Panc1 (cell line): ENCODE results near the gene CDH13. TPM values are rescaled to one million over a fixed set of nuclear protein-coding genes. Genes with fewer than 3 reads are reported as not detected.

Experiments used
- ATAC-seq: fragments of 200-7000 bp; cut with Tn5 transposase; 2 replicates; pipeline ENCODE4 v1.9.1; 2020; ENCODE audit warnings: mild to moderate bottlenecking, moderate library complexity
- BruUV-seq: library from RNA; stranded (reverse); fragments of 400-500 nt; replicated peaks from 2 replicates; lab custom pipeline; 2021; lab: Mats Ljungman, UMichigan
- CTCF ChIA-PET: fragments of 300-600 bp; sonication (Branson Sonifier 250); formaldehyde crosslinking; loops from one replicate; lab custom pipeline; 2022; ENCODE audit warnings: antibody characterized with exemption; lab: Charles Lee
- POLR2A ChIA-PET: fragments of 300-600 bp; sonication (Branson Sonifier 250); formaldehyde crosslinking; loops from one replicate; lab custom pipeline; 2022; ENCODE audit warnings: antibody characterized with exemption; lab: Charles Lee
- DNase-seq: peaks from one replicate; pipeline ENCODE4 v3.0.0-alpha.2; 2010; ENCODE audit warnings: low read depth, low spot score
- H3K27ac ChIP-seq: 2 replicates; pipeline ENCODE4 v1.5.1; 2011; ENCODE audit warnings: mild to moderate bottlenecking, low read length, inconsistent platforms
- H3K27me3 ChIP-seq: fragments of 200-500 bp; sonication (Bioruptor generic); 2 replicates; pipeline ENCODE4 v1.6.0; 2014; ENCODE audit warnings: low read length, inconsistent platforms; ENCODE audit not compliant: control insufficient read depth, insufficient read depth
- H3K36me3 ChIP-seq: fragments of 200-500 bp; sonication (Bioruptor generic); 2 replicates; pipeline ENCODE4 v1.5.1; 2014; ENCODE audit warnings: inconsistent platforms, mild to moderate bottlenecking, low read length, moderate library complexity; ENCODE audit not compliant: control insufficient read depth, insufficient read depth
- H3K4me1 ChIP-seq: 2 replicates; pipeline ENCODE4 v1.5.1; 2011; ENCODE audit warnings: inconsistent platforms, mild to moderate bottlenecking, low read length, moderate library complexity; ENCODE audit not compliant: control insufficient read depth, insufficient read depth
- H3K4me3 ChIP-seq, 2 experiments: 2 replicates each; pipeline ENCODE4 v1.5.1; 2011 to 2012; ENCODE audit warnings: low read depth in 2 of 2, low read length in 2 of 2, mild to moderate bottlenecking in 2 of 2, inconsistent platforms in 1 of 2, moderate library complexity in 1 of 2
- H3K9me3 ChIP-seq: fragments of 200-500 bp; sonication (Bioruptor generic); 2 replicates; pipeline ENCODE4 v1.5.1; 2014; ENCODE audit warnings: low read depth, mild to moderate bottlenecking, inconsistent platforms, low read length, moderate library complexity; ENCODE audit not compliant: control insufficient read depth, insufficient read depth
- CTCF ChIP-seq: fragments of 450-650 bp; IDR thresholded peaks from 2 replicates; pipeline ENCODE4 v1.5.1; 2017; ENCODE audit warnings: mild to moderate bottlenecking
- POLR2AphosphoS5 ChIP-seq: IDR thresholded peaks from 2 replicates; pipeline ENCODE4 v1.6.1; 2012; ENCODE audit warnings: mild to moderate bottlenecking, low read depth, low read length, moderate library complexity
- REST ChIP-seq, 2 experiments: IDR thresholded peaks; 2 replicates each; pipeline ENCODE4 v1.6.1; 2011 to 2012; ENCODE audit warnings: low read depth in 2 of 2, control low read depth in 1 of 2, low read length in 1 of 2, mild to moderate bottlenecking in 1 of 2, moderate library complexity in 1 of 2; ENCODE audit not compliant: insufficient read depth in 1 of 2
- SIN3A ChIP-seq: IDR thresholded peaks from 2 replicates; pipeline ENCODE4 v1.6.1; 2012; ENCODE audit warnings: low read depth, mild to moderate bottlenecking, low read length, moderate library complexity, borderline replicate concordance; ENCODE audit not compliant: insufficient read depth
- TCF7L2 ChIP-seq: IDR thresholded peaks from 2 replicates; pipeline ENCODE4 v1.6.1; 2011; ENCODE audit warnings: mild to moderate bottlenecking, low read depth, low read length, inconsistent platforms
- in situ Hi-C: cut with HindIII; loops from 2 replicates; pipeline ENCODE4 v1.10.0; 2016; ENCODE audit warnings: low sequenced_read_pairs, low pct_unique_long_range_greater_than_20kb
- intact Hi-C: fragments of 100-400 bp; cut with micrococcal nuclease; formaldehyde crosslinking; loops from one replicate; pipeline ENCODE4 v1.10.0; 2022; ENCODE audit not compliant: unreplicated experiment
- total RNA-seq: library from RNA; stranded (reverse); gene quantifications from one replicate; pipeline ENCODE4 v1.2.1, GENCODE V29; 2021; ENCODE audit not compliant: unreplicated experiment

CDH13 gene
- total RNA-seq, 1 experiment from 2014 or later, result not detected

- Histone ChIP-seq H3K27ac (no peak overlapping the region), H3K9me3 (no peaks in the 10 kb centered on the region), H3K4me1 (peaks cover 14% of the 10 kb centered on the region), H3K4me3 (no peak overlapping the region), H3K36me3 (peaks cover 18% of the 10 kb centered on the region), H3K27me3 (no peaks in the 10 kb centered on the region)
- POLR2A ChIA-PET, result no interaction called here
- in situ Hi-C loops (no loop called here), intact Hi-C loops (no loop called here)
- BruUV-seq, result no TSS peak
- no peak for TF ChIP-seq POLR2AphosphoS5
- TF ChIP-seq TCF7L2, result no peak
- no peak for TF ChIP-seq SIN3A
- TF ChIP-seq REST (IDR thresholded peaks at IDR 0.05; ENCODE audit: insufficient read depth in 1 of 2, low read depth in 2 of 2, low read length in 1 of 2), result no peak
- TF ChIP-seq CTCF, result no peak
- ATAC-seq (no peak), DNase-seq (no peak)
- CTCF ChIA-PET, result no interaction called here
Observed at GRCh38 chr16:83810901-83811300, 1184.1 kb downstream of the CDH13 start.

- Histone ChIP-seq H3K27ac (peak overlapping the region; percentile 40; the same call in 1 of the 2 replicates), H3K36me3 (peaks cover 12% of the 10 kb centered on the region), H3K4me1 (peaks cover 14% of the 10 kb centered on the region), H3K9me3 (no peaks in the 10 kb centered on the region), H3K4me3 (peak overlapping the region in 1 of 2 experiments; percentile 26; a peak in 2 of 4 replicates), H3K27me3 (no peaks in the 10 kb centered on the region)
- in situ Hi-C loops, result no loop called here
- intact Hi-C loops, result no loop called here
- CTCF ChIA-PET, result no interaction called here
- ATAC-seq (peak; percentile 91), DNase-seq (no peak)
- POLR2A ChIA-PET, result no interaction called here
- TF ChIP-seq REST (IDR thresholded peaks at IDR 0.05; ENCODE audit: insufficient read depth in 1 of 2, low read depth in 2 of 2, low read length in 1 of 2) (no peak), TCF7L2 (no peak), SIN3A (no peak), POLR2AphosphoS5 (0 out of 2 replicates have a peak, but pooled peaks have one; percentile 23), CTCF (no peak)
- no TSS peak for BruUV-seq
Observed at GRCh38 chr16:83813823-83814658, 1187.3 kb downstream of the CDH13 start.
